ENCODE data around the gene CMTM3. TPM values are rescaled to one million over a fixed set of nuclear protein-coding genes. Genes with fewer than 3 reads are reported as not detected.

CMTM3 gene
- total and polyA plus RNA-seq, 2 experiments from 2014 or later = 48.9 to 92.2 TPM

GRCh38 chr16:66618588-66619375 lies 14.3 kb downstream of the CMTM3 start:
- Histone ChIP-seq H3K9me3 (ENCODE audit: low read depth) (no peaks in the 10 kb centered on the region), H3K27ac (peak overlapping the region; percentile 81), H3K36me3 (peaks cover 4% of the 10 kb centered on the region), H3K4me1 (ENCODE audit: low read depth) (peaks cover 78% of the 10 kb centered on the region), H3K27me3 (no peaks in the 10 kb centered on the region), H3K4me3 (no peak overlapping the region)
- peak in 1 of 2 donors; percentile 90 for DNase-seq (ENCODE audit: low read depth in 1 of 2, low spot score in 1 of 2)
- TF ChIP-seq CTCF (IDR thresholded peaks at IDR 0.05; ENCODE audit: low read depth, low read length) = no peak

- no peaks in the 10 kb centered on the region for H3K27me3 ChIP-seq
- H3K36me3 ChIP-seq = no peaks in the 10 kb centered on the region
- DNase-seq (ENCODE audit: low read depth in 1 of 2, low spot score in 1 of 2) = peak; percentile 77 to 85
- peak overlapping the region; percentile 81 for H3K27ac ChIP-seq
- H3K4me1 ChIP-seq (ENCODE audit: low read depth) = peaks cover 82% of the 10 kb centered on the region
- TF ChIP-seq CTCF (IDR thresholded peaks at IDR 0.05; ENCODE audit: low read depth, low read length) = no peak
- no peak overlapping the region for H3K4me3 ChIP-seq
- H3K9me3 ChIP-seq (ENCODE audit: low read depth) = no peaks in the 10 kb centered on the region
Observed at GRCh38 chr16:66619534-66620428, 15.3 kb downstream of the CMTM3 start.

- Histone ChIP-seq H3K27me3 (no peaks in the 10 kb centered on the region), H3K9me3 (ENCODE audit: low read depth) (no peaks in the 10 kb centered on the region), H3K36me3 (no peaks in the 10 kb centered on the region), H3K27ac (peak overlapping the region; percentile 81), H3K4me1 (ENCODE audit: low read depth) (peaks cover 82% of the 10 kb centered on the region), H3K4me3 (no peak overlapping the region)
- DNase-seq (ENCODE audit: low read depth in 1 of 2, low spot score in 1 of 2) = no peak
- no peak for TF ChIP-seq CTCF (IDR thresholded peaks at IDR 0.05; ENCODE audit: low read depth, low read length)
Observed at GRCh38 chr16:66620429-66620795, 15.9 kb downstream of the CMTM3 start.

GRCh38 chr16:66621973-66622372 lies 17.5 kb downstream of the CMTM3 start:
- H3K9me3 ChIP-seq (ENCODE audit: low read depth) = no peaks in the 10 kb centered on the region
- H3K27ac ChIP-seq = peak overlapping the region; percentile 81
- H3K36me3 ChIP-seq = no peaks in the 10 kb centered on the region
- H3K27me3 ChIP-seq = no peaks in the 10 kb centered on the region
- no peak overlapping the region for H3K4me3 ChIP-seq
- no peak for DNase-seq (ENCODE audit: low read depth in 1 of 2, low spot score in 1 of 2)
- no peak for TF ChIP-seq CTCF (IDR thresholded peaks at IDR 0.05; ENCODE audit: low read depth, low read length)
- H3K4me1 ChIP-seq (ENCODE audit: low read depth) = peaks cover 72% of the 10 kb centered on the region

GRCh38 chr16:66622863-66623262 lies 18.4 kb downstream of the CMTM3 start:
- peak overlapping the region; percentile 28 for H3K27ac ChIP-seq
- H3K9me3 ChIP-seq (ENCODE audit: low read depth) = no peaks in the 10 kb centered on the region
- DNase-seq (ENCODE audit: low read depth in 1 of 2, low spot score in 1 of 2) = peak in 1 of 2 donors; percentile 13
- H3K36me3 ChIP-seq = no peaks in the 10 kb centered on the region
- no peak overlapping the region for H3K4me3 ChIP-seq
- H3K27me3 ChIP-seq = no peaks in the 10 kb centered on the region
- no peak for TF ChIP-seq CTCF (IDR thresholded peaks at IDR 0.05; ENCODE audit: low read depth, low read length)
- H3K4me1 ChIP-seq (ENCODE audit: low read depth) = peaks cover 63% of the 10 kb centered on the region
